Measurements from ENCODE around the gene TBX4. TPM values are rescaled to one million over a fixed set of nuclear protein-coding genes. Genes with fewer than 3 reads are reported as not detected.

TBX4 gene
- total and polyA plus RNA-seq, 2 experiments from 2014 or later, result not detected

- TF ChIP-seq EZH2 (IDR thresholded peaks at IDR 0.05; ENCODE audit: insufficient read depth, poor library complexity, severe bottlenecking), result no peak
- TF ChIP-seq EZH2phosphoT487 (IDR thresholded peaks at IDR 0.05; ENCODE audit: insufficient read depth, low read depth), result no peak
- H3K4me1 ChIP-seq (ENCODE audit: insufficient read depth), result no peaks in the 10 kb centered on the region
- no peaks in the 10 kb centered on the region for H3F3A ChIP-seq (ENCODE audit: insufficient read depth)
- H3K9ac ChIP-seq, result no peak overlapping the region
- in situ Hi-C loops (cut with MboI), result no loop called here
- peaks cover 97% of the 10 kb centered on the region for H3K27me3 ChIP-seq (replicated peaks; ENCODE audit: insufficient read depth)
- no peaks in the 10 kb centered on the region for H3K9me3 ChIP-seq (ENCODE audit: low read depth)
- WGBS, 2 experiments (ENCODE audit: low coverage in 1 of 2, low lambda C conversion rate in 2 of 2, missing lambda C conversion rate in 2 of 2), result 34 to 53% methylated on average over 22 to 38 of the region's 47 CpGs
- H3K36me3 ChIP-seq (ENCODE audit: low read depth), result no peaks in the 10 kb centered on the region
- H3K9me2 ChIP-seq (ENCODE audit: insufficient read depth), result no peaks in the 10 kb centered on the region
- no peaks in the 10 kb centered on the region for H4K20me1 ChIP-seq (ENCODE audit: insufficient read depth)
- no peak overlapping the region for H3K4me3 ChIP-seq
- no peak overlapping the region for H3K4me2 ChIP-seq (ENCODE audit: unreplicated experiment)
- no peak overlapping the region for H3K27ac ChIP-seq
- H2AFZ ChIP-seq, result no peak overlapping the region
- no peak for DNase-seq
- H3K79me2 ChIP-seq (ENCODE audit: insufficient read depth), result no peaks in the 10 kb centered on the region
Observed at GRCh38 chr17:61456061-61456681, 3.9 kb downstream of the TBX4 start.

DNA sequence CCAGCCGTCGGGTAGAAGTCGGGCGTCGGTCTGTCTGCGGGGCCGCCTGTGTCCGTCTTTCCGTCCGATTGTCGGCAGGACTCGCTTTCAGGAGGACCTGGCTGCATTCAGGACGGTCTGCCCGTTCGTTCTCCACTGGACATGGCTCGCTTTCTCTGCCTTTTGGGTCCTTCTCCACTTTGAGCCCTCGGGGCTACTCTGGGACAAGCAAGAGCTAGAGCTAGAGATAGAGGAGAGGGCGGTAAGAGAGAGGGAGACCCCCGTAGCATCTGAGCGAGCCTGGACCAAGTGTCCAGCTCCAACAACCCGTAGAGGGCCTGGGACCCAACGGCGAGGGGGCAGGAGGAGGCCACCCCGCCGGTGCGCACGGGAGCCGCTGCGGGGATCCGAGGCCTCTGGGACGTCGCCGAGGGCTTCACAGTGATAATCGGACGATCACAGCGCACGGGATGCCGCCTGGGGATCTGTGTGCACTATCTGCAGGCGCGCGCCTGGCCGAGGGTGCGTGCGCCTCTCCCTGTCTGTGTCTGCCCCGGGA, 4.5 kb downstream of the TBX4 start:
- Histone ChIP-seq H3K27ac (no peak overlapping the region), H3K4me3 (no peak overlapping the region), H4K20me1 (ENCODE audit: insufficient read depth) (no peaks in the 10 kb centered on the region), H3K36me3 (ENCODE audit: low read depth) (no peaks in the 10 kb centered on the region), H3K9me3 (ENCODE audit: low read depth) (no peaks in the 10 kb centered on the region), H3K27me3 (replicated peaks; ENCODE audit: insufficient read depth) (peaks cover 99% of the 10 kb centered on the region), H2AFZ (peak overlapping the region; percentile 71), H3K9me2 (ENCODE audit: insufficient read depth) (no peaks in the 10 kb centered on the region), H3K79me2 (ENCODE audit: insufficient read depth) (no peaks in the 10 kb centered on the region), H3K4me1 (ENCODE audit: insufficient read depth) (no peaks in the 10 kb centered on the region), H3K9ac (no peak overlapping the region), H3F3A (ENCODE audit: insufficient read depth) (no peaks in the 10 kb centered on the region), H3K4me2 (ENCODE audit: unreplicated experiment) (no peak overlapping the region)
- in situ Hi-C loops (cut with MboI), result no loop called here
- TF ChIP-seq EZH2 (IDR thresholded peaks at IDR 0.05; ENCODE audit: insufficient read depth, poor library complexity, severe bottlenecking) (no peak), EZH2phosphoT487 (IDR thresholded peaks at IDR 0.05; ENCODE audit: insufficient read depth, low read depth) (no peak)
- peak; percentile 36 for DNase-seq
- WGBS, 2 experiments (ENCODE audit: low coverage in 1 of 2, low lambda C conversion rate in 2 of 2, missing lambda C conversion rate in 2 of 2), result 12 to 18% methylated on average over 23 to 45 of the region's 45 CpGs

DNA sequence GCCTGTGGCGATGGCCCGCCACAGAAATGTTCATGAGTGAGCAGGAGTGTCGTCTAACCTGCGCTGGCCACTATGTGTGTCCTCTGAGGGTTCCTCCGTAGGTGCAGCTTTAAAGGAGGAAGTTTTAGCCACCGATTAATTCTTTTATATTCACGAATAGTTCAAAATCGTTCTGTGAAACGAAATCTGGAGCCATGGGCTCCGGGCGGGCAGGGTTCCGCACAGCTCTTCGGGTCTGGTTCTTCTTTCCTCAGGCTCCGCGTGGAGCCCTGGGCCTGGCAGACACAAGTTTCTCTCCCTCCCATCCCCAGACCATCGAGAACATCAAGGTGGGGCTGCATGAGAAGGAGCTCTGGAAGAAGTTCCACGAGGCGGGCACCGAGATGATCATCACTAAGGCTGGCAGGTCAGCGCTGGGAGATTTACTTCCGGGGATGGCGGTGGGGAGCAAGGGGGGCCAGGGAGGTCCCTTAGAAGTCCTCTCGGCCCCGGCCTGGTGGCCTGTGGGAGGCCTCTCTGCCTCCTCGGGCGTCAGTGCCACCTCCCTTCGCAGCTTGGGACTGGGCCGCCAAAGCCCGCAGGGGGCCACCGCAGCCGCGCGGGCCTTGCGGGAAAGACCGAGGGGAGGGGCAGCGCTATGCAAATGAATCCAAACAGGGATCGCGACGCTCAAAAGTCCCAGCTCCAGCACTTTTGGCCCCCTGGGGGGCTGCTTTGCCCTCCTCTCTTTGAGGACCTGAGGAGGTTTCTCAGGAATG, 5.2 kb downstream of the TBX4 start:
- H3K27me3 ChIP-seq (replicated peaks; ENCODE audit: insufficient read depth), result peaks cover 99% of the 10 kb centered on the region

DNA sequence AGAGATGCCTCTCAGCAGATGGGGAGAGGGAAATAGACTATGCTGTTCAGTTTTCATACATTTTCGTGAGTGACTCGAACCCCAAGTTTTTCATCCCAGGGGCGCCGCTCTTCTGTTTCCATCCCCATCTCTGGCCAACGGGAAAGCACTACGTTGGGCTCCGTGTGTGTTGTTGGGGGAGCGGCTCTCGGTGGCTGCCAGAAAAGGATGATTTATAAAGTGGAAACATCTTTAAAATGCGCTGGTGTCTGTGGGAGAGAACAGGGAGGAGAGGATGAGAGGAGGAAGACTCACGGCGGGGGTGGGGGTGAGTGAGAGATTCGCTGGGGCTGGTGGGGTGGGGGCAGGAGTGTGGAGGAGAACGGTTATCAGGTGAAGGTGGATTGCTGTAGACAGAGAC, 5.8 kb downstream of the TBX4 start:
- H3K9me3 ChIP-seq (ENCODE audit: low read depth), result no peaks in the 10 kb centered on the region
- no peaks in the 10 kb centered on the region for H3K36me3 ChIP-seq (ENCODE audit: low read depth)
- no peak for DNase-seq
- H3K79me2 ChIP-seq (ENCODE audit: insufficient read depth), result no peaks in the 10 kb centered on the region
- no peak overlapping the region for H2AFZ ChIP-seq
- H3K4me3 ChIP-seq, result no peak overlapping the region
- H3K9me2 ChIP-seq (ENCODE audit: insufficient read depth), result no peaks in the 10 kb centered on the region
- in situ Hi-C loops (cut with MboI), result no loop called here
- WGBS, 2 experiments (ENCODE audit: low coverage in 1 of 2, low lambda C conversion rate in 2 of 2, missing lambda C conversion rate in 2 of 2), result 16 to 19% methylated on average over 11 to 14 of the region's 14 CpGs
- H3K27me3 ChIP-seq (replicated peaks; ENCODE audit: insufficient read depth), result peaks cover 99% of the 10 kb centered on the region
- H4K20me1 ChIP-seq (ENCODE audit: insufficient read depth), result no peaks in the 10 kb centered on the region
- no peak overlapping the region for H3K4me2 ChIP-seq (ENCODE audit: unreplicated experiment)
- no peak overlapping the region for H3K9ac ChIP-seq
- no peaks in the 10 kb centered on the region for H3K4me1 ChIP-seq (ENCODE audit: insufficient read depth)
- no peaks in the 10 kb centered on the region for H3F3A ChIP-seq (ENCODE audit: insufficient read depth)
- H3K27ac ChIP-seq, result no peak overlapping the region
- TF ChIP-seq EZH2phosphoT487 (IDR thresholded peaks at IDR 0.05; ENCODE audit: insufficient read depth, low read depth), result no peak
- TF ChIP-seq EZH2 (IDR thresholded peaks at IDR 0.05; ENCODE audit: insufficient read depth, poor library complexity, severe bottlenecking), result no peak

More for the DNA sequence above, 5.2 kb downstream of the TBX4 start:
- H3K9me2 ChIP-seq (ENCODE audit: insufficient read depth), result no peaks in the 10 kb centered on the region
- H3K27ac ChIP-seq, result no peak overlapping the region
- TF ChIP-seq EZH2 (IDR thresholded peaks at IDR 0.05; ENCODE audit: insufficient read depth, poor library complexity, severe bottlenecking) (peak; percentile 94), EZH2phosphoT487 (IDR thresholded peaks at IDR 0.05; ENCODE audit: insufficient read depth, low read depth) (peak; percentile 35; the same call in 1 of the 2 replicates)
- in situ Hi-C loops (cut with MboI), result no loop called here
- 4 to 5% methylated on average over 36 to 39 of the region's 39 CpGs for WGBS, 2 experiments (ENCODE audit: low coverage in 1 of 2, low lambda C conversion rate in 2 of 2, missing lambda C conversion rate in 2 of 2)
- H4K20me1 ChIP-seq (ENCODE audit: insufficient read depth), result no peaks in the 10 kb centered on the region
- peak overlapping the region; percentile 71 for H2AFZ ChIP-seq
- no peaks in the 10 kb centered on the region for H3K9me3 ChIP-seq (ENCODE audit: low read depth)
- peak; percentile 23 for DNase-seq
- H3K4me1 ChIP-seq (ENCODE audit: insufficient read depth), result no peaks in the 10 kb centered on the region
- no peak overlapping the region for H3K9ac ChIP-seq
- H3F3A ChIP-seq (ENCODE audit: insufficient read depth), result no peaks in the 10 kb centered on the region
- H3K4me2 ChIP-seq (ENCODE audit: unreplicated experiment), result peak overlapping the region; percentile 34
- H3K79me2 ChIP-seq (ENCODE audit: insufficient read depth), result no peaks in the 10 kb centered on the region
- H3K36me3 ChIP-seq (ENCODE audit: low read depth), result no peaks in the 10 kb centered on the region
- peak overlapping the region; percentile 38 for H3K4me3 ChIP-seq
